Brain pericyte (primary cell): ENCODE measurements around the gene CPN1.
"Not testable (repeated sequence)": the region's sequence is repeated elsewhere in the genome, so short reads cannot be mapped to it uniquely, and the experiment has no call there.

Source experiments
- DNase-seq: peaks from one replicate; pipeline ENCODE4 v3.0.0-alpha.2; 2012; ENCODE audit warnings: low read depth, low spot score

CPN1 gene

DNA sequence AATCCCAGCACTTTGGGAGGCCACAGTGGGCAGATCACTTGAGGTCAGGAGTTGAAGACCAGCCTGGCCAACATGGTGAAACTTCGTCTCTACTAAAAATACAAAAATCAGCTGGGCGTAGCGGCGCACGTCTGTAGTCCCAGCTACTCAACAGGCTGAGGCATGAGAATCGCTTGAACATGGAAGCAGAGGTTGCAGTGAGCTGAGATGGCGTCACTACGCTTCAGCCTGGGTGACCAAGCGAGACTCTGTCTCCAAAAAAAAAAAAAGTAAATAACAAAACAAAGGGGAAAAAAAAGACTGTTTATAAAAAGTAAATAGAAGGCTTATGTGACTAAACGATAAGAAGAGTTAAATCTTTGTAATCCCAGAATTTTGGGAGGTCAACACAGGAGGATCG is 56.9 kb downstream of the CPN1 start:
- no peak for DNase-seq

DNA sequence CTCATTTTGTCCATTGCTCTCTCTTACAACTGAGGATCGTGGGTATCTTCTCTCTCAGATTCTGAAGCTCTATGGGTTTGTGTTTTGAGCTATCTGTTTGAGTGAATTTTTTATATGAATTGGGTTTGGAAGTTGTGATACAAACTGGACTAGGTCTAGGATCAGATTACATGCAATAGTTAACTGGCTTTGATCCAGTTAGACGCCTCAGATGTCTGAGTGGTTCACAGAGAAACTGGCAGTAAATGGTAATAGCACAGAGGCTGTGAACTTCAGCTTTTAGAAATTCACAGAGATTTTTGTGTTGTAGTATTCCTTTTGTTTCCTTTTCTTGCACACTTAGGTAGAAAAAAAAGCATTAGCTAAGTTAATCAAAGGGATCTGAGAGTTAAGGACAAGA is 59.3 kb downstream of the CPN1 start:
- no peak for DNase-seq

DNA sequence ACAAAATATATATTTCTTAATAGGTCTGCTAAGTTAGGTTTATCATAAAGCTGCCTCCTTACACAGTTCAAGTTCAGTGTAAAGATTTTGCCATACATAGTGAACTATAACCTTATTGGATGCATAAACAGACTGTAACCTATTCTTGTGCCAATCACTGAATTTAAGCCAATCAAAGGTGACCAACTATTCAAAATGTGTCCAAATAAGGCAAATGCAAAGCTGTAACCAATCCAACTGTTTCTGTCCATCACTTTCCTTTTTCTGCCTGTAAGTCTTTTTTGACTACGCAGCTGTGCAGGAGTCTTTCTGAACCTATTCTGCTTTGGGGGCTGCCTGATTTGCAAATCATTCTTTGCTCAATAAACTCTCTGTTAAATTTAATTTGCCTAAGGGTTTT is 60.3 kb downstream of the CPN1 start:
- no peak for DNase-seq

DNA sequence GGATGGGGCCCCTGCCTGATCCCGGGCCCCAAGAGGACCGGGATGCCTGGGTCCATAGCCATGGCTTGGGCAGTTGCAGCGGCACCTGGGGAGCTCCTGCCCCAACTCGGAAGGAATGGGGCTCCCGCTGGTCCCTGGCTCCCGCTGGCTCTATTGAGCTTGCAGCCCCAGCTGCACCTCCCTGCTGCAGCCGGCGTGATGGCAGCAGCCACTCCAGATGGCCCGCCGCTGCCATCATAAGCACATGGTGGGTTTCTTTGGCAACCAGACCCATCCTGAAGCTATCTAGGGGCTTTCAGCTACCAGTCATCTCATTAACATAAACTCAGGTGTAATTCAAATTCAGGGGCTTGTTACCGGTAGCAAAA is 60.8 kb downstream of the CPN1 start:
- DNase-seq = no peak

DNA sequence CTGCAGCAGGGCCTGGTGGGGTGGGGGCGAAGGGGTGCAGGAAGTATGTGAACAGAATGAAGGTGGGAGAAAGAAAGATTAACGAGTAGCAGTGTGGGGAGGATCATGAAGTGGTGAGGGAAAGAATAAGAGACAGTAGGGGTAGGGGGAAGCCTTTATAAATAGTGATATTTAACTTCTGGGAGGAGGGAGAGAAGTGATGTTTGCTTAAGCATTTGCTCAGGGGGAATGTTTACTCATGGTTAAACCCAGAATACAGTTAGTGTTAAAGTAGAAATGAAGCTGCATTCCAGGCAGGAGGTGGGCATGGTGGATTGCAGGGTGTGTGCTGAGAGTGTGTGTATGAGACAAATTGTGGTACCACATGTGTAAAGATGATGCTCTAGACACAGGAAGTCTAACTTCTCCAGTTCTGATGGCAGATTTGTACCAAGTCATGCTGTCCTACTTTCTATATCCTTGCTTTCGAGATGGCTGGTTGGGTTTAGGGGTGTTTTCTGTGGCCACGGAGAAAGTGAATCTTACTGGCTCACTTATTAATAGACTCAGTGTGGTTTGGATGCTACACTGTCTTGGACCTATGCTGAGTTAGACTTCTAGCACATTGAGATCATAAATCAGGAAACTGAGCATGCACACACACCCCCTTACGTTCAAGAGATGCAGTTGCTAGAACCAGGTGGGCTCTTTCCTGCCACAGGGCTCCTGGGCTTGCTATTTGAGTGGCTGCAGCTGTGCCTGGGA is 61.4 kb downstream of the CPN1 start:
- DNase-seq = no peak

DNA sequence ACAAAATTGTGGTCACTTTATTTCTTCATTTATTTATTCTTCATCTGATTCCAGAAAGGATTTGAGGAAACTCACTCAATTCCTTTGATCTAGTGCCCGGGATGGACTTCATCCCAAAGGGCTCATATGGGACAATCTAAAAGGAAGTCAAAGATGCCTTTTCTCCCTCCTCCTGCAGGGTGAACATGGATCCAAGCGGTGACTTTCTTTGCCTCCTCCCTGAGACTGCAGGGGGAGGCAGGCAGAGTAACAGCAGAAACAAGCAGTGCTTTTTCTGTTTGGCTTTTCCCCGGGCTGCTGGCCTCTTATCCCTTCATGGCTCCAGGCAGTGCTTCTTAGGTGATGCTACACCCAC is 61.9 kb downstream of the CPN1 start:
- DNase-seq = no peak

DNA sequence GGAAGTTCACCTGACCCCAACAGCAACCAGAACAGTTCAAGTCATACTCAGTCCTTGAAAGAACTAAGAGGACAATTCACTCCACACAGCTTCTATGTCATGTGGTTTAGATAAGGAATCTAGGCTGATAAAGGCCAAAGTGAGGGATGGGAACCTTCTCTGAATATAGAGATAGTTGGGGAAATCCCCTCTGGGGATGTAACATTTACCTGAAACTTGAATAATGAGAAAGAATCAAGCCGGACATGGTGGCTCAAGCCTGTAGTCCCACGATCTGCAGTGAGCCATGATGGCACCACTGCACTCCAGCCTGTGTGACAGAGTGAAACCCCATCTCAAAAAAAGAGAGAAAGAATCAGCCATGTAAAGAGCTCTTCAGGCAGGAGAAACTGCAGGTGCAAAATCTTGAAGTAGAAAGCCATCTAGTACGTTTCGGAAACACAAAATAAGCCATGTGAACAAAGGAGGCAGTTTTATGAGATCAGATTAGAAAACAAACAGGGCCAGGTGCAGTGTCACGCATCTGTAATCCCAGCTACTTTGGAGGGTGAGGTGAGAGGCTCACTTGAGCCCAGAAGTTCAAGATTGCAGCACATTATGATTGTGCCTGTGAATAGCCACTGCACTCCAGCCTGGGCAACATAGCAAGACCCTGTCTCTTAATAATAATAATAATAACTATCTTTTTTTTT is 67.5 kb downstream of the CPN1 start:
- DNase-seq = no peak

DNA sequence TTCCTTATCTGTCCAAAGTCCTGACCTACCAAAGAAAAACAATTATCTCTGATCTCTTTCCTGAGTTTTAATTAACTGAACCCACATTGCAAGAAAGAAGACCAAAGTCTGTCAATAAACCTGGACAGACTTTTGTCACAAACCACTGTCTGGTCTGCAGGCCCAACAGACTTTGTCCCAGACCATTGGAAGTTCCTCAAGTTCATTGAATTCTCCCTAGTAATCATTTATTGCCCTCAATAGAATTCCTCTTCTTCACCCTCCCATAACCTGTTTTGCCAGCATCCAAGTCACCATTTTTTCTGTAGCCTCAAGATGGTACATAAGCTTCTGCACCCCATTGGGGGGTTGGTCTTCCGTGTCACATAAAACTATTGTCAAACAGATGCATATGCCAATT is 68.0 kb downstream of the CPN1 start:
- no peak for DNase-seq

DNA sequence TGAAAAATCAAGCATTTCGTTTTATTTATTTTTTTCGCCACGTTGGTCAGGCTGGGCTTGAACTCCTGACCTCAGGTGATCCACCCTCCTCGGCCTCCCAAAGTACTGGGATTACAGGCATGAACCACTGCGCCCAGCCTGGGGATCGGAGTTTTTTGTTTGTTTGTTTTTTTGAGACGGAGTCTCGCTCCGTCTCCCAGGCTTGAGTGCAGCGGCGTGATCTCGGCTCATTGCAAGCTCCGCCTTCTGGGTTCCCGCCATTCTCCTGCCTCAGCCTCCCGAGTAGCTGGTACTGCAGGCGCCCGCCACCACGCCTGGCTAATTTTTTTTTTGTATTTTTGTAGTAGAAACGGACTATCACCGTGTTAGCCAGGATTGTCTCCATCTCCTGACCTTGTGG is 69.8 kb downstream of the CPN1 start:
- not testable (repeated sequence) for DNase-seq

DNA sequence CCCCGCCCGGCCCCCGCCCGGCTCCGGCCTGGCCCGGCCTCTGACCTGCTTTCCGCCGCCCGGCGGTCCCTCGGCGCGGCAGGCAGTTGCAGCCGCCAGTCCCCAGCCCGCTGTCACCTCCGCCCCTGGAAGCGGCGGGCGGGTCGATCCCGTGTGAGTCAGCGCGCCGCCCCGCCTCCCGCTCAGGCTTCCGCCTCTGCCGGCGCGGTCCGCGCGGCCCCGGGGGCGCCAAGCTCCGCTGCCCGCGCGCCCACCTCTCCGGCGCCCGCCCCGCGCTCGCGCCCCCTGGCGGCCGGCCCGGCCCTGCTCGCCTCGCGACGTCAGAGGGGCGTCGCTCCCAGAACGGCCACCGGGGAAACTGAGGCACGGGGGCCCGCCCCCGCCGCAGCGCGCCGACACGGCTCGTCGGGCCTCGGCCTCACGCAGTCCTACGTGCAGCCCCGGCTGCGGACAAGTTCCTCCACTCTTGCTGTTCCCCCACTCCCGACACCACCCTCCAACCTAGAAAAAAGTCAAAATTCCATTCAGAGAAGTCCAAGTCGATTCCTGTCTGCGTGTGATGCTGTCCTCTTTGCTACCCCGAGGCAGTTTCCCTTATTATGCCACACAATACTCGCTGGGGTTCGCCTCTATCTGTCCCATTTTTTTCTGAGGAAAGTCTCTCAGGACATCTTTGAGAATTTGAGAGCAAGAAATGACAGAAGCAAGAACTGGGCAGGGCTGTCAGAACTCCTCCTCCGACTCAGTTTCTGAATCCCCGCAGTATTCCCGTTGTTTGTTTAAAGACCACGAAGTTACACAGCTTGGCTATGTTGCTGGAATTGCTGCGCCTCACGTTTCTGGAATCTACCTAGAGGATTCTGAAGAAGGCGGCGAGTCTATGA is 71.6 kb downstream of the CPN1 start, which contains the start of gene DNMBP:
Gene DNMBP (minus strand): TSS at position 155 of the 884 bp plus-strand sequence. CDS start 37,823 bp downstream, outside the sequence.
- no peak for DNase-seq

DNA sequence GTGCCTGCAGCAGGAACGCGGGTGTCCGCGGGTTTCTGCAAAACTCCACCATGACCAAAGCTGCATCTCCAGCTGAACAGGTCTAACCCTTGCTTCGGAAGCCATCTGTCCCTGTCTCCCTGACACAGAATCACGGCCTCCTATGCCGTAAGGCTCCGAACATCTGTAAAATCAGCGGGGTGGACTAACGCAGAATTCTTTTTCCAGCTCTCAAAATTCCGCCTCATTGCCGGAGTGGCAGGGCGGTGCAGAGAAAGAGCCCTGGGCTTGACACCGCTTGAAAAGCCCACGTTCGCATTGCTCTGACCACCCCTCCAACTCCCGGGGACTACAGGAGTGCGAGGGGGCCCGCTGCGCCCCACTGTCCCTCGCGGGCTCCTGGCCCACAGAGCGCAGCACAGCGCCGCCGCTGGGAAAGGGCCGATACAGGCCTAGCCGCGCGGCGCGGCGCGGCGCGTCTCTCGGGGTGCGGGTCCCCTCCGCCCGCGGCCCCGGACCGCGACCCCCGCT is 72.3 kb downstream of the CPN1 start:
- no peak for DNase-seq

DNA sequence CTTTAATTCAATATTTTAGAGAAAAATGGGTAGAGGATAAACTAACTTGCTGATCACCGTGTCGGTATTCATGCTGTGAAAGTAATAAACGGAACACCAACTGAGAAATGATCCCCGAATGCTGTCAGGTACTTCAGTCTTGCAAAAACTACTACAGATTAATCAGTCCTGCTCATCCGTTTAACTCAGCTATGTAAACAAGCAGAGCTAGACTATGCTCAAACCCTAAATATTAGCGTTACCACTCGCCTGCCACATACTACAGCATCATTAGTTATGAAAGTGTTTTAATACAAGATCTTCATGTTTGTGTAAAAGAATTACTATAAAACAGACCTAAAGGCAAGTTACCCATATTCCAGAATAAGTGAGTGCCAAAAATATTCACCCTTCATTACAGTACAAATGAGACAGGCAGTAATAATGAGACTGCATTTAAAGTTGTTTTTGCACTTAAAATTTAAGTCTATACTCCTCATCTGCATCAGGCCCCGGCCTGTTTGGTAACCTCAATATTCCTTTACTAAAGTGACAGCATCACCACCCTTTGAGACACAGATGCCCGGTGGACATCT is 72.9 kb downstream of the CPN1 start:
- DNase-seq = no peak

DNA sequence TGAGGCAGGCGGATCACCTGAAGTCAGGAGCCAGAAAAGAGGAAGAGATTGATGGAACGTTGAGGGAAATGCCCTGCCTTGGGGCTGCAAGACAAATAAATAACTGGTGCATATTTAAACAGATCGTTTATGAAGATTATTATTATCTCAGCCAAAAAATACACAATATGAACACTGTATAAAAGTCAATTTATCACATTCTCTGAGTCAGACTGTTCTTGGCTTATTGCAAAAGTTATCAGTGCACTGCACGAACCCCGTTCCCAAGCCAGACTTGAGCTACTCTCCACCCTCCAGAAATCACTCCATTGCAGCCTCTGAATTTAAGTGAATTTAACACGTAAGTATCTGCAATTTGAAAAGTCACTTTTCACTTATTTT is 73.5 kb downstream of the CPN1 start:
- DNase-seq = no peak

DNA sequence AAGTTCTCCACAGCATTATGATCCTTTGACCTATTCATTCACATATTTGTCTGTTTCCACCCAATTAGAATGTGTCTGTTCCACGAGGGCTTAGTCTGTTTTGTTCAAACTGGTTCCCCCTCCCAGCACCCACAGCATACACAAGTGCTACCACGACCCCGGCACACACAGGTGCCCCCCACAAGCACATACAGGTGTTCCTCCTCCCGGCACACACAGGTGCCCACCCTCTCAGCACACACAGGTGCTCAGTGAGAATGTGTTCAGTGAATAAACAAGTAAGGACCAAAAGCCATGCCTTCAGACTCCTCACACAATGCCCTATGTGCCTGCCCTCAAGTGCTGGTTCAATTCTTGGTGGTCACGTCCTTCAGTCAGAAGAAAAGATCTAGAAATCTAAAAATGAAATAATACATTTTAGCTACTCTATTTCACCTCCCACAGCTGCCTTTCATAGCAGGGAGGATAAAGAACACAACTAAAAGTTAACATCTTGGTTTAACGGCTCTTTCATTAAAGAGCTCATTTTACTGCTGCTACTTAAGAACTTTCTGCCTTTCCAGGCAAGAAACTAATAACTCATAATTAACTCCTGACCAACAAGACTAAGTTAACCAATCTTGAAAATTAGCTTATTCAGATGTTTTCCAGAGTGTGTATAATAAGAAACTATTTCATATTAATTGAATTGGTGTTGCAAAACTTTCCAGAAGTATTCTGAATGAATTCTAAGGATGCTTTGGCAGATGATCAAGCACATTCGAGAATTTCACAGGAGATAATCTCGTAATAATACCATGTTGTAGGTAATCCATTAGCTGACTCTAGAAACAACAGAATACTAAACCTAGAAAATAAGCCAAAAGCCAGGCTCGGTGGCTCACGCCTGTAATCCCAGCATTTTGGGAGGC is 74.2 kb downstream of the CPN1 start:
- DNase-seq = no peak

DNA sequence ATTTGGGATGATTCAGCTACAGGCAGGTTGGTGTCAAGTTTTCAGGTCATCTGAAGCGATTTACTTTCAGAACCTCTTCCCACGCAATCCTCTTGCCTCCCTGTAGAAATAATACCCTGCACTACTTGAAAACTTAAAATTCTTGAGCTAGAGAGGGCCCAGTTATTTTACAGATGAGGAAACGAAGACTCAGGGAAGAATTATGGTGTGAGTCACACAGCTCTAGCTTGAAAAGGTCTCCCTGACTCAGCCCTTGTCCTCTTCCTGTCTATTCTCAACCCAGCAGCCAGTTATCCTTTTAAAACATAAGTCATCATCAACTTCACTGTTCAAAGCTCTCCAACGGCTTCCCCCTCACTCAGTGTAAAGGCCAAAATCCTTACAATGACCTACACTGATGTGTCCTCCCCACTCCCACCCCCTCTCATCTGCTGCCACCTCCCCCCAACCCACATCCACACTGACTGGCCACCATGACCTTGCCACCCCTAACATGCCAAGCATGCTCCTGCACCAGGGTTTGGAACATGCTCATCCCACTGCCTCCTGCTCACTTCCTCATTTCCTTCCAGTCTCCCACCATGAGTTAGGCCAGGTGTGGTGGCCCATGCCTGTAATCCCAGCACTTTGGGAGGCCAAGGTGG is 75.3 kb downstream of the CPN1 start:
- DNase-seq = peak; percentile 63

DNA sequence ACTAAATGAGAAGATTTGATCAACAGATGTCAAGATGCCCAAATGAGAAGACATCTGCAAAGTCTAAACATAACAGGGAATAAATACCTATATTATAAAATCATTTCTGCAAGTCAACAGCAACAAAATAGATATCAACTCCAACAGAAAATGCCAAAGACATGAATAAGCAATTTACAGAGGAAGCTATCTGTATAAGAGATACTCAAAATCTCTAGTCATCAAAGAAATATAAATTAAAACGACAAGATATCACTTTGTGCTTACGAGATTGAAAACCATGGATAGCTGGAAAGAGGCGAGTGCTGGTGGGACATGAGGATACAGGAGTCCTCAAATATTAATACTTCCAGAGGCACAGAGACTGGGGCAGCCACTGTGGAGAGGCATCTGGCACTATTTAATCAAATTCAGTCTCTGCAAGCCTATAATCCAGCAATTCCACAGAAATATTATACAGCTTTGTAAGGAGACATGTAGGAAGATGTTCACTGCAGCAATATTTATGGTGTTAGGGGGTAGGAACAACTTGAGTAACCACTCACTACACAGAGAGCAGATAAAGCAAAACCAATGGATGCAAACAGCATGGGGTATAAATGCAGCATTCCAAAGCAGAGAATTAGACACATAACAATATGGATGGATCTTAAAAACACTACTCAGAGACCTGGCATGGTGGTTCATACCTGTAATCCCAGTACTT is 76.7 kb downstream of the CPN1 start:
- no peak for DNase-seq

DNA sequence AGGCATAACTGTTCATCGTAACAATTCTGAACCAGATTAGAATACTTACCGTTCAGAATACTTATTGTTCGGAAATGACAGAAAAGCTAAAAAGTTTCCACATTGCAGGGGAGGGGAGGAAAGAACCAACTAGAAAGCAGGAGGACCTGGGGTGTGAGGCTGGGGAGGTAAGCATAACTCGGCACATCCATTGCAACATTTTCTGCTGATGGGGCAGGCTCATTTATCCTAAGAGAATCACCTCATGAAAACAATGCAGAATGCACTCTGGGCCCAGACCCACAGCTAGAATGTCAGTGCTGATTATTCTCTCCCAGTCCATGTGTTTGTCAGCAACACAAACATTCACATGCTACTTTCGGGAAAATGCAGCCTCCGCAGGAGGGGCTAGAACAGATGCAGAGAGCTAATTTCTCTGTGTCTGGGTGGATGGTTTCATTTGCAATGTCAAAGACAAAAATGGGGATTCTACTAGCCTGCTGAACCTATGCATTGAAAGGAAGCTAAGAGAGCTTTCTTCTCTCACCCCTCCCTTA is 81.5 kb downstream of the CPN1 start:
- DNase-seq = no peak

DNA sequence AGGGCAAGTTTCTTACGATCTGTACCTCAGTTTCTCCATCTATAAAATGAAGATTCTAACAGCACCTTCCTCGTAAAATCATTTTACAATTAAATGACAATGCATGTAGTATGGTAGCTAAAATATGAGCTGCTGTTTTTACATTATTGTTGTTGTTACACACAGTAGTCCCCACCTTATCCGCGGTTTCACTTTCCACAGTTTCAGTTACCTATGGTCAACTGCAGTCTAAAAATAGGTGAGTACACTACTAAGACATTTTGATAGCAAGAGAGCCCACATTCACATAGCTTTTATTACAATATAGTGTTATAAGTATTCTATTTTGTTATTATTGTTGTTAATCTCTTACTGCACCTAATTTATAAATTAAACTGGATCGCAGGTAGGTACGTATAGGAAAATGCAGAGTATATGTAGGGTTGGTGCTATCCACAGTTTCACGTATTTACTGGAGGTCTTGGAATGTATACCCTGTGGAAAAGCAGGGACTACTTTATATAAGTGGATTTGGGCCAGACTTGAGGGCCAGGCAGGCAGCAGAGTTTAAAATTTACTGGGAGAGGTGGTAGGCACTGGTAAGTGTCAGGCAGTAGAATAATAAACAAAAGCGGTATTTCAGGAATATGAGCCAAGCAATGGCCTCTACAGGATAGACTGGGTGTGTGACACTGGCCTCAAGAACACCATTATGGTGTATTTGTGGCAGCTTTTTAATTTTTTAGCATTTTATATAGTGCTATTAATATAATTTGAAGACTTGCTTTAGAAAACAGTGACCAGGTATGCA is 82.2 kb downstream of the CPN1 start:
- no peak for DNase-seq

DNA sequence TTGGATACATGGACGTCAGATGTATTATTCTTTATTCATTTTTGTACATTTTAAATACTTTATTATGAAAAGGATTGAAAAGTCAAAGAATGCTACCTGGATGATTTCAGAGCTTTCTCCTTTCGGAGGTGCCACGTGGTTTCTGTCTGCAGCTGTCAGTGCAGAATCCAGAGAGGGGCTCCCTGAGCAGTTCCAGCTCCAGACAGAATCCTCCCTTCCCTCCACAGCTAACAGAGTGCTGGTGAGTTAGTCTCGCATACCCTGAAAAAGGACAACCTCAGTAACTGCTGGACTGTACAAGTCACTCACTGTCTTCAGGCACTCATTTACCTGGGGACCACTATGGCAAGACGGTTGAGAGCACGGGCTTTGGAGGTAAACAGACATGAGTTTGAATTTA is 82.8 kb downstream of the CPN1 start:
- no peak for DNase-seq
